ENCODE data around the gene KCNK3.

- TF ChIP-seq CTCF (IDR thresholded peaks at IDR 0.05) (no peak), EZH2 (IDR thresholded peaks at IDR 0.05; ENCODE audit: borderline replicate concordance, insufficient read depth, low read depth, low read length, poor library complexity, severe bottlenecking) (no peak)
These were observed 35.4 kb downstream of the KCNK3 start for GRCh38 chr2:26727641-26728561.

Measured in B cell (primary cell).